Testis (tissue), 3 donors: Measurements from ENCODE around the gene ELP2. TPM values are rescaled to one million over a fixed set of nuclear protein-coding genes. Genes with fewer than 3 reads are reported as not detected.

Experiments used
- DNase-seq: peaks from one replicate; pipeline ENCODE4 v3.0.0-alpha.2; 2019
- H3K27ac ChIP-seq, 2 donors: fragments of 200-600 bp; sonication (generic); one replicate each; pipeline ENCODE4 v1.5.1; 2019
- H3K27me3 ChIP-seq: fragments of 200-600 bp; sonication (generic); one replicate; pipeline ENCODE4 v1.5.1; 2019
- H3K36me3 ChIP-seq: fragments of 200-600 bp; sonication (generic); one replicate; pipeline ENCODE4 v1.5.1; 2017; ENCODE audit warnings: low read depth; ENCODE audit errors: missing control alignments
- H3K4me1 ChIP-seq: fragments of 200-600 bp; sonication (generic); one replicate; pipeline ENCODE4 v1.5.1; 2019
- H3K4me3 ChIP-seq, 2 donors: fragments of 200-600 bp; sonication (generic); one replicate each; pipeline ENCODE4 v1.5.1; 2017 to 2019
- H3K9me3 ChIP-seq: fragments of 200-600 bp; sonication (generic); one replicate; pipeline ENCODE4 v1.5.1; 2017
- POLR2A ChIP-seq: fragments of 450-650 bp; IDR thresholded peaks from one replicate; pipeline ENCODE4 v1.6.1; 2017; ENCODE audit warnings: antibody characterized with exemption, mild to moderate bottlenecking, moderate library complexity
- WGBS, 2 donors: methylation state at CpG; one replicate each; pipeline ENCODE4 v1.1.5; 2018; 5-methylcytosine and 5-hydroxymethylcytosine counted together
- intact Hi-C: fragments of 100-400 bp; cut with DNase I; formaldehyde crosslinking; loops from one replicate; pipeline ENCODE4 v1.15.1; 2023; ENCODE audit warnings: low total_unique reads
- polyA plus RNA-seq: library from polyadenylated mRNA; stranded (reverse); fragments of 350-450 nt; fragmentation: Illumina TruSeq; extraction: RNeasy Lipid Tissue Mini Kit (QIAGEN cat#74804); gene quantifications from one replicate; pipeline ENCODE4 v1.2.3, GENCODE V29; 2014; ENCODE audit warnings: low read depth, low replicate concordance; ENCODE audit not compliant: insufficient read depth
- total RNA-seq, 2 donors: library from RNA; depleted of rRNA; stranded (reverse); fragments of >200 nt; gene quantifications; one replicate each; pipeline ENCODE4 v1.2.3, GENCODE V29; 2016
- TF ChIP-seq, protein P1 (sequence below), 3 experiments: fragments of 450-650 bp in 2 of 3; fragments of 200-600 bp in 1 of 3; sonication (generic) in 1 of 3; IDR thresholded peaks; one replicate each; pipeline ENCODE4 v1.5.1; 2016 to 2019; ENCODE audit warnings: antibody characterized with exemption in 3 of 3, mild to moderate bottlenecking in 2 of 3, moderate library complexity in 1 of 3

ELP2 gene
- total and polyA plus RNA-seq, 3 donors from 2014 or later = 81.0 to 95.2 (median 94.8) TPM

DNA sequence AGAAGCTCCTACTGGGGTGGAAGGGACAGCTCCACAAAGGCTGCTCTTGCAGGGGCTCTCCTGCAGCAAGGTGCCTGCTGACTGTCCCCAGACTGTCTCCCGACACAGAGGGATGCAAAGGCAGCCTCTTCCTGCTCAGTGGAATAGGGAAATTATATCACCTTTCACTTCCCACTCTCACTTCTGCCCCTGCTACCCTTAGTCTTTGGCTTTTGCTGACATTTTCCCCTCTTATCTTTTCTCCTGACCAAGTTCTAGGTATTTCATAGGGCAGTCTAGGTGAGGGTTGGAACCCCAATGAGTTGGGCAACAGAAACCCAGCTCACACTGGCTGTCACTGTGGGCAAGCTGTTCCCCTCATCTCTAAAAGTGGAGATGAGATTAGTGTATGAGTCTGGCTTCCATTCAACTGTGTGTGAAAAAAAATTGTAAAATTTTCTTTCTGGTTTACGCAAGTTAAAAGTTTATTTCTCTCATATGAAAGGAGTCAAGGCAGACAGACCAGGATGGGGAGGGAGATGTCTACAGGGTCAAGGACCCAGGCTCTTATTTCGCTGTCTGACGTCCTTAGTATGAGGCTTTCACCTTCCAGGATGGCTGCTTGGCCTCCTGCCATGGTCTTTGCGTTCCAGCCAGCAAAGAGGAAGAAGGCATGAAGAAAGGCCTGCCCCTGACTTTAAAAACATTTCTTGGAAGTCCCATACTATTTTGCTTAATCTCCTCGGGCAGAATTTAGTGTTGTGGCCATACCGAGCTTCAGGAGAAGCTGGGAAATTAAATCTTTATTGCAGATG, 50.1 kb downstream of the ELP2 start:
- intact Hi-C loops = loop anchor here (10.0 kb wide), 1 partner anchor 55 kb away; the partner anchor contains the start of genes ELP2 and SLC39A6
- 19 to 29% methylated on average over 7 of the region's 7 CpGs for WGBS, 2 donors
- no peaks in the 10 kb centered on the region for H3K36me3 ChIP-seq
- no peak overlapping the region for H3K4me3 ChIP-seq
- H3K27ac ChIP-seq = peak overlapping the region; percentile 27 to 70
- peak; percentile 91 for DNase-seq
- no peaks in the 10 kb centered on the region for H3K27me3 ChIP-seq
- H3K9me3 ChIP-seq = no peaks in the 10 kb centered on the region
- TF ChIP-seq, protein P1, sequence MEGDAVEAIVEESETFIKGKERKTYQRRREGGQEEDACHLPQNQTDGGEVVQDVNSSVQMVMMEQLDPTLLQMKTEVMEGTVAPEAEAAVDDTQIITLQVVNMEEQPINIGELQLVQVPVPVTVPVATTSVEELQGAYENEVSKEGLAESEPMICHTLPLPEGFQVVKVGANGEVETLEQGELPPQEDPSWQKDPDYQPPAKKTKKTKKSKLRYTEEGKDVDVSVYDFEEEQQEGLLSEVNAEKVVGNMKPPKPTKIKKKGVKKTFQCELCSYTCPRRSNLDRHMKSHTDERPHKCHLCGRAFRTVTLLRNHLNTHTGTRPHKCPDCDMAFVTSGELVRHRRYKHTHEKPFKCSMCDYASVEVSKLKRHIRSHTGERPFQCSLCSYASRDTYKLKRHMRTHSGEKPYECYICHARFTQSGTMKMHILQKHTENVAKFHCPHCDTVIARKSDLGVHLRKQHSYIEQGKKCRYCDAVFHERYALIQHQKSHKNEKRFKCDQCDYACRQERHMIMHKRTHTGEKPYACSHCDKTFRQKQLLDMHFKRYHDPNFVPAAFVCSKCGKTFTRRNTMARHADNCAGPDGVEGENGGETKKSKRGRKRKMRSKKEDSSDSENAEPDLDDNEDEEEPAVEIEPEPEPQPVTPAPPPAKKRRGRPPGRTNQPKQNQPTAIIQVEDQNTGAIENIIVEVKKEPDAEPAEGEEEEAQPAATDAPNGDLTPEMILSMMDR (IDR thresholded peaks at IDR 0.05) = no peak
- TF ChIP-seq POLR2A = no peak
- peaks cover 11% of the 10 kb centered on the region for H3K4me1 ChIP-seq

DNA sequence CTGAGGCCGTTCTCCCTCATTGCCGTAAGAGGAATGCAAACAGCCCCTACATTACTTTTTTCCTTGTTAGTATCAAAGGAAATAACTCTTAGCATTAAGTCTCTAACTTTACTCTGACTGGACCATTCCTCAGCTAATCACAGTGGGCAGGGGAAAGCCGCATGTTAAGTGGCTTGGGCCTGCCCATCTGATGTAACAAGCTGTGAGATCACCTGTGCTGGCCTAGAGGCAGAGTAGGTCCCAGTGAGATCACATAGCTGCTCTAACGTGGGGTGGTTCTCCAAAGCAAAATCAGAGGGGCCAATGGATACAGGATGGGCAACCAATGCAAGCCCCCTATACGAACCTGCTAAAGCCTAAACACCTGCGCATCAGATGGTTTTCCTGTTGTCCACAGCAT, 51.7 kb downstream of the ELP2 start:
- no peak for TF ChIP-seq POLR2A
- TF ChIP-seq, protein P1 (IDR thresholded peaks at IDR 0.05) = no peak
- no peak overlapping the region for H3K4me3 ChIP-seq
- WGBS, 2 donors = 81 to 89% methylated on average over 6 of the region's 6 CpGs
- no peak for DNase-seq
- H3K36me3 ChIP-seq = no peaks in the 10 kb centered on the region
- H3K4me1 ChIP-seq = peaks cover 14% of the 10 kb centered on the region
- H3K9me3 ChIP-seq = no peaks in the 10 kb centered on the region
- intact Hi-C loops = loop anchor here (10.0 kb wide), 1 partner anchor 57 kb away; the partner anchor contains the start of genes ELP2 and SLC39A6
- H3K27ac ChIP-seq = no peak overlapping the region
- no peaks in the 10 kb centered on the region for H3K27me3 ChIP-seq

DNA sequence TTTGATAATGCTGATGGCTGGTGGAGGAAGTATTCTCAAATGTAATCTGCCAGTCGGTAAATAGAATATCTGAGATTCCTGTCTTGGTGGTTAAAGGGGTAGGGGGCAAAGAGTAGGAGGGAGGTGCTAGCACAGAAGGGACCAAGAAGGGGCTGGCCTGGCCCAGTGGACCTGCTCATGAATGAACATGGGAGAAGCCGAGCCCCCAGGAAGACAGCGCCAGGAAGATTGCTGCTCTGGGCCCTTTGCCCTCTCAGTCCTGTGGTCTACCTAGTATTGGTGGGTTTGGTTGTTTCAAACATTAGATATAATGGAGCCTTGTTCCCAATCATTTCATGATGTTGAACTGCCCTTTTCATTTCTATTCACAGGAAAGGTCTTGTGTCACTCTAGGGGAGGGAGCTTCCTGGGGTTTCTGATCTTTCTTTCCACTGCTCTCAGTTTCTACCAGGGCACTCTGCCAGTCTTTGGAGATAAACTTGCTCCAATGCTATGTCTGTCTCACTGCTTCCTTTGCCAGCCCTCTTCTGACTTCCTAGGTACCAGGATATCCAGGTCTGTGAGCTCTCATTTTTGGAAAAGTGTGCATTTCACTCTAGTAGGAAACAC, 52.3 kb downstream of the ELP2 start:
- peaks cover 17% of the 10 kb centered on the region for H3K4me1 ChIP-seq
- no peak overlapping the region for H3K4me3 ChIP-seq
- H3K27ac ChIP-seq = no peak overlapping the region
- intact Hi-C loops = loop anchor here (10.0 kb wide), 1 partner anchor 57 kb away; the partner anchor contains the start of genes ELP2 and SLC39A6
- no peaks in the 10 kb centered on the region for H3K36me3 ChIP-seq
- no peaks in the 10 kb centered on the region for H3K27me3 ChIP-seq
- TF ChIP-seq, protein P1 (IDR thresholded peaks at IDR 0.05) = no peak
- no peak for TF ChIP-seq POLR2A
- DNase-seq = no peak
- WGBS, 2 donors = 91 to 92% methylated on average over 3 of the region's 3 CpGs
- no peaks in the 10 kb centered on the region for H3K9me3 ChIP-seq

DNA sequence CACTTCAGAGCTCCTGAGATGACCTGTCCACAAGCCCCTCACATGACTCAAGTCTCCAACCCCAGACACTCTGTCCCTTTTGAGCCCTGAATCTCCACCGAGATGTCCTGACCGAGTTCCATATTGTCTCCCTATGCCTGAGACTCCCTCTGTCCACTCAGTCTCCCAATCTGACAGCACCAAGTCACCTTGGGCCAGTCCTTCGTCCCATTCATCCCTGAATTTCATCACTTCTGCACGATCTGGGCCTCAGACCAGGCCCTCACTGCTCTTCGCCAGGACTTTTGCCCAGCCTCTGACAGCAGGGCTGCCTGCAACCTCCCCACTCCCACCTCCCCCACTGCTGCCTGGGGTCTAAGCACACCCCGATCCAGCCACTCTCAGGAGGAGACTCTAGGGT, 53.3 kb downstream of the ELP2 start:
- no peak overlapping the region for H3K27ac ChIP-seq
- DNase-seq = no peak
- intact Hi-C loops = loop anchor here (10.0 kb wide), 1 partner anchor 58 kb away; the partner anchor contains the start of genes ELP2 and SLC39A6
- H3K4me3 ChIP-seq = no peak overlapping the region
- no peaks in the 10 kb centered on the region for H3K27me3 ChIP-seq
- H3K4me1 ChIP-seq = peaks cover 14% of the 10 kb centered on the region
- H3K9me3 ChIP-seq = no peaks in the 10 kb centered on the region
- TF ChIP-seq POLR2A = no peak
- TF ChIP-seq, protein P1 (IDR thresholded peaks at IDR 0.05) = no peak
- WGBS, 2 donors = 85 to 86% methylated on average over 6 of the region's 6 CpGs
- no peaks in the 10 kb centered on the region for H3K36me3 ChIP-seq
